HL-60 (cell line): ENCODE results near the gene TXNDC16.

Source experiments
- DNase-seq, 2 experiments: peaks; one replicate each; pipeline ENCODE4 v3.0.0-alpha.2; 2010 to 2020; ENCODE audit warnings: low read depth in 1 of 2, low spot score in 1 of 2
- H3K27ac ChIP-seq: fragments of 250-450 bp; sonication (Bioruptor Pico); replicated peaks from 2 replicates; pipeline ENCODE4 v1.5.1; 2020; ENCODE audit warnings: mild to moderate bottlenecking, moderate library complexity
- H3K27me3 ChIP-seq: fragments of 250-450 bp; sonication (Bioruptor Pico); 2 replicates; pipeline ENCODE4 v1.5.1; 2021; ENCODE audit warnings: mild to moderate bottlenecking, moderate library complexity; ENCODE audit not compliant: insufficient read depth, poor library complexity, severe bottlenecking
- H3K4me3 ChIP-seq: replicated peaks from 2 replicates; pipeline ENCODE4 v1.5.1; 2011; ENCODE audit warnings: mild to moderate bottlenecking, control low read depth, low read length; ENCODE audit not compliant: insufficient read depth
- GABPA ChIP-seq: IDR thresholded peaks from 2 replicates; pipeline ENCODE4 v1.6.1; 2012; ENCODE audit warnings: low read depth
- POLR2AphosphoS5 ChIP-seq: IDR thresholded peaks from 2 replicates; pipeline ENCODE4 v1.6.1; 2012; ENCODE audit warnings: low read depth
- SPI1 ChIP-seq: IDR thresholded peaks from 2 replicates; pipeline ENCODE4 v1.6.1; 2012; ENCODE audit warnings: low read depth, mild to moderate bottlenecking, borderline replicate concordance
- TF ChIP-seq, protein P1 (sequence below): IDR thresholded peaks from 2 replicates; pipeline ENCODE4 v1.6.1; 2012; ENCODE audit warnings: low read depth; ENCODE audit not compliant: insufficient replicate concordance
- TF ChIP-seq, protein P2 (sequence below): IDR thresholded peaks from one replicate; pipeline ENCODE4 v1.5.1; 2011; ENCODE audit warnings: low read length, control low read depth, inconsistent platforms; ENCODE audit not compliant: insufficient read depth

TXNDC16 gene

DNA sequence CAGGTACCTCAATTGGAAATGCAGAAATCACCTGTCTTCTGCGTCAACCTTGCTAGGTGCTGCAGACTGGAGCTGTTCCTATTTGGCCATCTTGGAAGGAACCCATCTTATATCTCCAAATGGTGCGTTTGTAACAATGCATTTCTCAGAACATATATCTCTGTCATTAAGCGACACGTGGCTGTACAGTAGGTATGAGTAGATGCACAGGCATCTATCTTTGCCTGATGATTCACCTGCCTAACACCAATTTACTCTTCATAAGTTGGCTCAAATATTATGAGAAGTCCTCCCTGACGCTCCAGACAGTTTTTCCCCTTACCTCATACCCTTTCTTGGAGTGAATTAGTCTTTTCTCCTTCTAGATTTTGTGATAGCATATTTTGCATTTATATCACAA lies 44.6 kb upstream of the TXNDC16 start:
- Histone ChIP-seq H3K27ac (no peak overlapping the region), H3K4me3 (no peak overlapping the region), H3K27me3 (no peaks in the 10 kb centered on the region)
- DNase-seq = no peak
- TF ChIP-seq, protein P1, sequence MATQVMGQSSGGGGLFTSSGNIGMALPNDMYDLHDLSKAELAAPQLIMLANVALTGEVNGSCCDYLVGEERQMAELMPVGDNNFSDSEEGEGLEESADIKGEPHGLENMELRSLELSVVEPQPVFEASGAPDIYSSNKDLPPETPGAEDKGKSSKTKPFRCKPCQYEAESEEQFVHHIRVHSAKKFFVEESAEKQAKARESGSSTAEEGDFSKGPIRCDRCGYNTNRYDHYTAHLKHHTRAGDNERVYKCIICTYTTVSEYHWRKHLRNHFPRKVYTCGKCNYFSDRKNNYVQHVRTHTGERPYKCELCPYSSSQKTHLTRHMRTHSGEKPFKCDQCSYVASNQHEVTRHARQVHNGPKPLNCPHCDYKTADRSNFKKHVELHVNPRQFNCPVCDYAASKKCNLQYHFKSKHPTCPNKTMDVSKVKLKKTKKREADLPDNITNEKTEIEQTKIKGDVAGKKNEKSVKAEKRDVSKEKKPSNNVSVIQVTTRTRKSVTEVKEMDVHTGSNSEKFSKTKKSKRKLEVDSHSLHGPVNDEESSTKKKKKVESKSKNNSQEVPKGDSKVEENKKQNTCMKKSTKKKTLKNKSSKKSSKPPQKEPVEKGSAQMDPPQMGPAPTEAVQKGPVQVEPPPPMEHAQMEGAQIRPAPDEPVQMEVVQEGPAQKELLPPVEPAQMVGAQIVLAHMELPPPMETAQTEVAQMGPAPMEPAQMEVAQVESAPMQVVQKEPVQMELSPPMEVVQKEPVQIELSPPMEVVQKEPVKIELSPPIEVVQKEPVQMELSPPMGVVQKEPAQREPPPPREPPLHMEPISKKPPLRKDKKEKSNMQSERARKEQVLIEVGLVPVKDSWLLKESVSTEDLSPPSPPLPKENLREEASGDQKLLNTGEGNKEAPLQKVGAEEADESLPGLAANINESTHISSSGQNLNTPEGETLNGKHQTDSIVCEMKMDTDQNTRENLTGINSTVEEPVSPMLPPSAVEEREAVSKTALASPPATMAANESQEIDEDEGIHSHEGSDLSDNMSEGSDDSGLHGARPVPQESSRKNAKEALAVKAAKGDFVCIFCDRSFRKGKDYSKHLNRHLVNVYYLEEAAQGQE = no peak
- no peak for TF ChIP-seq POLR2AphosphoS5
- no peak for TF ChIP-seq GABPA
- TF ChIP-seq SPI1 = no peak
- TF ChIP-seq, protein P2, sequence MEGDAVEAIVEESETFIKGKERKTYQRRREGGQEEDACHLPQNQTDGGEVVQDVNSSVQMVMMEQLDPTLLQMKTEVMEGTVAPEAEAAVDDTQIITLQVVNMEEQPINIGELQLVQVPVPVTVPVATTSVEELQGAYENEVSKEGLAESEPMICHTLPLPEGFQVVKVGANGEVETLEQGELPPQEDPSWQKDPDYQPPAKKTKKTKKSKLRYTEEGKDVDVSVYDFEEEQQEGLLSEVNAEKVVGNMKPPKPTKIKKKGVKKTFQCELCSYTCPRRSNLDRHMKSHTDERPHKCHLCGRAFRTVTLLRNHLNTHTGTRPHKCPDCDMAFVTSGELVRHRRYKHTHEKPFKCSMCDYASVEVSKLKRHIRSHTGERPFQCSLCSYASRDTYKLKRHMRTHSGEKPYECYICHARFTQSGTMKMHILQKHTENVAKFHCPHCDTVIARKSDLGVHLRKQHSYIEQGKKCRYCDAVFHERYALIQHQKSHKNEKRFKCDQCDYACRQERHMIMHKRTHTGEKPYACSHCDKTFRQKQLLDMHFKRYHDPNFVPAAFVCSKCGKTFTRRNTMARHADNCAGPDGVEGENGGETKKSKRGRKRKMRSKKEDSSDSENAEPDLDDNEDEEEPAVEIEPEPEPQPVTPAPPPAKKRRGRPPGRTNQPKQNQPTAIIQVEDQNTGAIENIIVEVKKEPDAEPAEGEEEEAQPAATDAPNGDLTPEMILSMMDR = no peak

DNA sequence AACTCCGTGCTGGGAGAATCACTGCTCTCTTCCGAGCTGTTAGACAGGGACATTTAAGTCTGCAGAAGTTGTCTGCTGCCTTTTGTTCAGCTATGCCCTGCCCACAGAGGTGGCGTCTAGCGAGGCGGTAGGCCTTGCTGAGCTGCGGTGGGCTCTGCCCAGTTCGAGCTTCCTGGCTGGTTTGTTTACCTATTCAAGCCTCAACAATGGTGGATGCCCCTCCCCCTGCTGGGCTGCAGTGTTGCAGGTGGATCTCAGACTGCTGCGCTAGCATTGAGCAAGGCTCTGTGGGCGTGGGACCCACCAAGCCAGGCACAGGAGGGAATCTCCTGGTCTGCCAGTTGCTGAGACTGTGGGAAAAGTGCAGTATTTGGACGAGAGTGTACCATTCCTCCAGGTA lies 44.0 kb upstream of the TXNDC16 start:
- DNase-seq = no peak
- Histone ChIP-seq H3K27me3 (no peaks in the 10 kb centered on the region), H3K4me3 (no peak overlapping the region), H3K27ac (no peak overlapping the region)
- TF ChIP-seq SPI1 (no peak), POLR2AphosphoS5 (no peak), GABPA (no peak)
- TF ChIP-seq, protein P2 = no peak
- TF ChIP-seq, protein P1 = no peak

DNA sequence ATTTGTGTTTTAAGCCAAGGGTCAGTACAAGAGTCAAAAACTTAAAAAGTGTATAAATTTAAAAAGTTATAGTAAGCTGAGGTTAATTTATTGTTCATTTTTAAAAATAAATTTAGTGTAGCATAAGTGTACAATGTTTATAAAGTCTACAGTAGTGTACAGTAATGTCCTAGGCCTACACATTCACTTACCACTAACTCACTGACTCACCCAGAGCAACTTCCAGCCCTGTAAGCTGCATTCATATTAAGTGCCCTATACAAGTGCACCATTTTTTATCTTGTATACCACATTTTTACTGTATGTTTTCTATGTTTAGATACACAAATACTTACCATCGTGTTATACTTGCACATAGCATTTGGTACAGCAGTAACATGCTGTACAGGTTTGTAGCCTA lies 38.0 kb upstream of the TXNDC16 start:
- Histone ChIP-seq H3K27ac (no peak overlapping the region), H3K27me3 (no peaks in the 10 kb centered on the region), H3K4me3 (no peak overlapping the region)
- TF ChIP-seq, protein P1 = no peak
- TF ChIP-seq, protein P2 = no peak
- TF ChIP-seq SPI1 (no peak), GABPA (no peak), POLR2AphosphoS5 (no peak)
- DNase-seq = no peak
